ENCODE measurements around the gene NTRK3. TPM values are rescaled to one million over a fixed set of nuclear protein-coding genes. Genes with fewer than 3 reads are reported as not detected.
"Not testable (repeated sequence)": the region's sequence is repeated elsewhere in the genome, so short reads cannot be mapped to it uniquely, and the experiment has no call there.

NTRK3 gene
- polyA plus RNA-seq, 1 experiment, result 0.21 TPM

GRCh38 chr15:88074386-88074785, 182.2 kb downstream of the NTRK3 start:
- Histone ChIP-seq H3K27ac (ENCODE audit: low read depth, low read length) (no peak overlapping the region), H3K9me3 (ENCODE audit: control insufficient read depth, insufficient read depth, low read length) (peaks cover 15% of the 10 kb centered on the region), H3K27me3 (ENCODE audit: control insufficient read depth, insufficient read depth, low read length) (no peaks in the 10 kb centered on the region), H3K4me3 (ENCODE audit: low read depth, low read length) (no peak overlapping the region)
- POLR2A ChIA-PET, result no interaction called here
- no peak for TF ChIP-seq CTCF (IDR thresholded peaks at IDR 0.05; ENCODE audit: low read depth, low read length)
- CTCF ChIA-PET, result no interaction called here
- DNase-seq (ENCODE audit: low read depth, low spot score), result no peak

- POLR2A ChIA-PET, result no interaction called here
- Histone ChIP-seq H3K27ac (ENCODE audit: low read depth, low read length) (no peak overlapping the region), H3K9me3 (ENCODE audit: control insufficient read depth, insufficient read depth, low read length) (peaks cover 11% of the 10 kb centered on the region), H3K27me3 (ENCODE audit: control insufficient read depth, insufficient read depth, low read length) (no peaks in the 10 kb centered on the region), H3K4me3 (ENCODE audit: low read depth, low read length) (no peak overlapping the region)
- DNase-seq (ENCODE audit: low read depth, low spot score), result no peak
- TF ChIP-seq CTCF (IDR thresholded peaks at IDR 0.05; ENCODE audit: low read depth, low read length), result no peak
- CTCF ChIA-PET, result no interaction called here
Observed at GRCh38 chr15:88073391-88073691, 183.2 kb downstream of the NTRK3 start.

GRCh38 chr15:88072598-88073390, 183.7 kb downstream of the NTRK3 start:
- Histone ChIP-seq H3K27me3 (ENCODE audit: control insufficient read depth, insufficient read depth, low read length) (no peaks in the 10 kb centered on the region), H3K9me3 (ENCODE audit: control insufficient read depth, insufficient read depth, low read length) (peaks cover 6% of the 10 kb centered on the region), H3K4me3 (ENCODE audit: low read depth, low read length) (no peak overlapping the region), H3K27ac (ENCODE audit: low read depth, low read length) (no peak overlapping the region)
- no peak for DNase-seq (ENCODE audit: low read depth, low spot score)
- ChIA-PET POLR2A (no interaction called here), CTCF (no interaction called here)
- TF ChIP-seq CTCF (IDR thresholded peaks at IDR 0.05; ENCODE audit: low read depth, low read length), result no peak

GRCh38 chr15:88072133-88072532, 184.4 kb downstream of the NTRK3 start:
- H3K27me3 ChIP-seq (ENCODE audit: control insufficient read depth, insufficient read depth, low read length); POLR2A ChIA-PET; DNase-seq (ENCODE audit: low read depth, low spot score); CTCF ChIA-PET; H3K27ac ChIP-seq (ENCODE audit: low read depth, low read length); H3K4me3 ChIP-seq (ENCODE audit: low read depth, low read length); H3K9me3 ChIP-seq (ENCODE audit: control insufficient read depth, insufficient read depth, low read length): not testable (repeated sequence)

GRCh38 chr15:88071141-88071540, 185.4 kb downstream of the NTRK3 start:
- TF ChIP-seq CTCF (IDR thresholded peaks at IDR 0.05; ENCODE audit: low read depth, low read length), result no peak
- CTCF ChIA-PET, result no interaction called here
- POLR2A ChIA-PET, result no interaction called here
- H3K27me3 ChIP-seq (ENCODE audit: control insufficient read depth, insufficient read depth, low read length), result no peaks in the 10 kb centered on the region
- DNase-seq (ENCODE audit: low read depth, low spot score), result no peak
- no peak overlapping the region for H3K27ac ChIP-seq (ENCODE audit: low read depth, low read length)
- no peak overlapping the region for H3K4me3 ChIP-seq (ENCODE audit: low read depth, low read length)
- H3K9me3 ChIP-seq (ENCODE audit: control insufficient read depth, insufficient read depth, low read length), result peaks cover 3% of the 10 kb centered on the region; the same call in 1 of the 2 replicates

All from AG04450 (cell line).